HCT116 (cell line): ENCODE data around the gene ODR4. TPM values are rescaled to one million over a fixed set of nuclear protein-coding genes. Genes with fewer than 3 reads are reported as not detected.

ENCODE experiments used
- ATAC-seq: fragments of 200-7000 bp; cut with Tn5 transposase; 2 replicates; pipeline ENCODE4 v1.9.1; 2020; ENCODE audit warnings: mild to moderate bottlenecking, moderate library complexity
- BruUV-seq: library from RNA; stranded (reverse); fragments of 400-500 nt; replicated peaks from 2 replicates; lab custom pipeline; 2021; lab: Mats Ljungman, UMichigan
- CTCF ChIA-PET: fragments of 300-600 bp; sonication (Branson Sonifier 250); formaldehyde crosslinking; loops from one replicate; lab custom pipeline; 2021; ENCODE audit warnings: antibody characterized with exemption; lab: Charles Lee
- POLR2A ChIA-PET: fragments of 300-600, 350-600 bp; sonication (Branson Sonifier 250); formaldehyde crosslinking; loops from one replicate; lab custom pipeline; 2021; ENCODE audit warnings: antibody characterized with exemption; lab: Charles Lee
- RAD21 ChIA-PET, 2 experiments: fragments of 300-600 bp; sonication (Branson Sonifier 250); formaldehyde crosslinking; loops; one replicate each; lab custom pipeline; 2023; ENCODE audit warnings: low total read pairs in 2 of 2; ENCODE audit not compliant: uncharacterized antibody in 2 of 2, unreplicated experiment in 2 of 2, low non-redundant PET in 1 of 2; lab: Charles Lee
- DNase-seq: peaks from one replicate; pipeline ENCODE4 v3.0.0-alpha.2; 2010; ENCODE audit warnings: low read depth, low spot score
- H2AFZ ChIP-seq: fragments of 200-600 bp; shearing (Covaris generic), sonication (generic); 2 replicates; pipeline ENCODE4 v1.6.1; 2017; ENCODE audit warnings: low read depth, mixed run types, mixed read lengths, antibody characterized with exemption, low read length; ENCODE audit not compliant: poor library complexity, severe bottlenecking
- H3K27ac ChIP-seq: 2 replicates; pipeline ENCODE4 v1.5.1; 2012; ENCODE audit warnings: low read depth, low read length
- H3K27me3 ChIP-seq: fragments of 200-600 bp; sonication (generic); 2 replicates; pipeline ENCODE4 v1.6.1; 2016; ENCODE audit warnings: mixed run types, low read length, mixed read lengths; ENCODE audit not compliant: insufficient read depth
- H3K36me3 ChIP-seq, 2 experiments: fragments of 200-500 bp in 1 of 2; fragments of 200-600 bp in 1 of 2; sonication (Bioruptor generic) in 1 of 2; sonication (generic) in 1 of 2; 2 replicates each; pipeline versions ENCODE4 v1.5.1 to v1.6.1; 2014 to 2016; ENCODE audit warnings: low read length in 2 of 2, inconsistent platforms in 1 of 2, mixed read lengths in 1 of 2, mixed run types in 1 of 2; ENCODE audit not compliant: insufficient read depth in 2 of 2, control insufficient read depth in 1 of 2
- H3K4me1 ChIP-seq, 2 experiments: fragments of 200-600 bp in 1 of 2; sonication (generic) in 1 of 2; 2 replicates each; pipeline versions ENCODE4 v1.5.1 to v1.6.1; 2012 to 2017; ENCODE audit warnings: low read length in 2 of 2, inconsistent platforms in 1 of 2, mild to moderate bottlenecking in 1 of 2, mixed read lengths in 1 of 2, mixed run types in 1 of 2, moderate library complexity in 1 of 2; ENCODE audit not compliant: insufficient read depth in 2 of 2, control insufficient read depth in 1 of 2
- H3K4me2 ChIP-seq: fragments of 200-600 bp; sonication (generic); 2 replicates; pipeline ENCODE4 v1.6.1; 2017; ENCODE audit warnings: mixed run types, low read length, mixed read lengths
- H3K4me3 ChIP-seq, 2 experiments: fragments of 200-600 bp in 1 of 2; sonication (generic) in 1 of 2; replicated peaks in 1 of 2; 2 replicates each; pipeline ENCODE4 v1.5.1; 2011 to 2016; ENCODE audit warnings: low read length in 2 of 2, control low read depth in 1 of 2, low read depth in 1 of 2, mild to moderate bottlenecking in 1 of 2, mixed read lengths in 1 of 2, mixed run types in 1 of 2
- H3K79me2 ChIP-seq: fragments of 200-600 bp; sonication (generic); 2 replicates; pipeline ENCODE4 v1.6.1; 2017; ENCODE audit warnings: mild to moderate bottlenecking, mixed run types, low read length, moderate library complexity, mixed read lengths; ENCODE audit not compliant: insufficient read depth
- H3K9ac ChIP-seq: fragments of 200-600 bp; sonication (generic); 2 replicates; pipeline ENCODE4 v1.6.1; 2016; ENCODE audit warnings: low read length, mixed read lengths
- H3K9me2 ChIP-seq: fragments of 200-600 bp; sonication (generic), shearing (Covaris generic); 2 replicates; pipeline ENCODE4 v1.6.1; 2017; ENCODE audit warnings: mixed run types, mild to moderate bottlenecking, moderate library complexity; ENCODE audit not compliant: insufficient read depth
- H3K9me3 ChIP-seq, 2 experiments: fragments of 200-500 bp in 1 of 2; fragments of 200-600 bp in 1 of 2; sonication (Bioruptor generic) in 1 of 2; sonication (generic) in 1 of 2; 2 replicates each; pipeline ENCODE4 v1.6.1; 2014 to 2017; ENCODE audit warnings: low read length in 2 of 2, mixed read lengths in 2 of 2, inconsistent platforms in 1 of 2, low read depth in 1 of 2, mild to moderate bottlenecking in 1 of 2, mixed run types in 1 of 2, moderate library complexity in 1 of 2; ENCODE audit not compliant: control insufficient read depth in 1 of 2, insufficient read depth in 1 of 2
- H4K20me1 ChIP-seq: fragments of 200-600 bp; sonication (generic), shearing (Covaris generic); 2 replicates; pipeline ENCODE4 v1.6.1; 2017; ENCODE audit warnings: mixed run types, mild to moderate bottlenecking, moderate library complexity; ENCODE audit not compliant: insufficient read depth
- CBX3 ChIP-seq: IDR thresholded peaks from 2 replicates; pipeline ENCODE4 v1.6.1; 2012; ENCODE audit warnings: low read depth
- CEBPB ChIP-seq: IDR thresholded peaks from 2 replicates; pipeline ENCODE4 v1.6.1; 2012; ENCODE audit warnings: low read depth
- CTCF ChIP-seq, 3 experiments: fragments of 200-600 bp in 1 of 3; sonication (generic) in 1 of 3; IDR thresholded peaks in 2 of 3; conservative IDR thresholded peaks in 1 of 3; 2 replicates each; pipeline ENCODE4 v1.5.1; 2012 to 2017; ENCODE audit warnings: low read depth in 2 of 3, low read length in 2 of 3, antibody characterized with exemption in 1 of 3, borderline replicate concordance in 1 of 3, control low read depth in 1 of 3, mild to moderate bottlenecking in 1 of 3, mixed read lengths in 1 of 3, mixed run types in 1 of 3, moderate library complexity in 1 of 3; ENCODE audit not compliant: insufficient read depth in 1 of 3
- EGR1 ChIP-seq: IDR thresholded peaks from 2 replicates; pipeline ENCODE4 v1.6.1; 2012; ENCODE audit warnings: low read depth
- EZH2 ChIP-seq: fragments of 200-600 bp; sonication (generic); IDR thresholded peaks from 2 replicates; pipeline ENCODE4 v1.6.1; 2017; ENCODE audit warnings: antibody characterized with exemption, mixed run types
- JUND ChIP-seq: IDR thresholded peaks from 2 replicates; pipeline ENCODE4 v1.6.1; 2012
- POLR2A ChIP-seq: IDR thresholded peaks from 2 replicates; pipeline ENCODE4 v1.7.0; 2011; ENCODE audit warnings: borderline replicate concordance; ENCODE audit not compliant: insufficient read depth, insufficient read length; ENCODE audit errors: extremely low read depth
- RAD21 ChIP-seq: IDR thresholded peaks from 2 replicates; pipeline ENCODE4 v1.6.1; 2012; ENCODE audit warnings: low read depth, mild to moderate bottlenecking
- REST ChIP-seq: IDR thresholded peaks from 2 replicates; pipeline ENCODE4 v1.6.1; 2012; ENCODE audit warnings: low read depth
- TCF7L2 ChIP-seq: IDR thresholded peaks from 2 replicates; pipeline ENCODE4 v1.7.0; 2011; ENCODE audit warnings: borderline replicate concordance, inconsistent platforms; ENCODE audit not compliant: insufficient read depth, insufficient read length; ENCODE audit errors: extremely low read depth
- ZBTB33 ChIP-seq: IDR thresholded peaks from 2 replicates; pipeline ENCODE4 v1.6.1; 2011; ENCODE audit warnings: mild to moderate bottlenecking, low read length, moderate library complexity; ENCODE audit not compliant: insufficient replicate concordance; ENCODE audit errors: extremely low read depth
- ZFX ChIP-seq: fragments of 450-650 bp; IDR thresholded peaks from 2 replicates; pipeline ENCODE4 v1.6.1; 2017
- ZNF274 ChIP-seq: fragments of 200-500 bp; sonication (Bioruptor generic); IDR thresholded peaks from 2 replicates; pipeline ENCODE4 v1.6.1; 2014; ENCODE audit warnings: mild to moderate bottlenecking, low read depth, low read length, inconsistent platforms
- intact Hi-C: fragments of 100-400 bp; cut with micrococcal nuclease; formaldehyde crosslinking; loops from 2 replicates; pipeline ENCODE4 v1.10.0; 2022
- total RNA-seq: library from RNA; stranded (reverse); gene quantifications from one replicate; pipeline ENCODE4 v1.2.1, GENCODE V29; 2021; ENCODE audit not compliant: unreplicated experiment
- TF ChIP-seq, protein P1 (sequence below): IDR thresholded peaks from 2 replicates; pipeline ENCODE4 v1.6.1; 2012

The ODR4 gene
- total RNA-seq, 1 experiment from 2014 or later = 18.4 TPM

- no peak for TF ChIP-seq CTCF (IDR thresholded peaks at IDR 0.05 in 2 of 3, conservative IDR thresholded peaks at IDR 0.05 in 1 of 3; ENCODE audit: borderline replicate concordance in 1 of 3, insufficient read depth in 1 of 3, low read depth in 2 of 3, low read length in 2 of 3)
- TF ChIP-seq CEBPB = no peak
- TF ChIP-seq, protein P1, sequence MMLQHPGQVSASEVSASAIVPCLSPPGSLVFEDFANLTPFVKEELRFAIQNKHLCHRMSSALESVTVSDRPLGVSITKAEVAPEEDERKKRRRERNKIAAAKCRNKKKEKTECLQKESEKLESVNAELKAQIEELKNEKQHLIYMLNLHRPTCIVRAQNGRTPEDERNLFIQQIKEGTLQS = no peak
- TF ChIP-seq TCF7L2 = no peak
- no peak for TF ChIP-seq ZFX
Measured at GRCh38 chr1:186463511-186463910, 87.9 kb downstream of the ODR4 start (continued).

GRCh38 chr1:186463926-186464325 is 88.3 kb downstream of the ODR4 start:
- ChIA-PET POLR2A (no interaction called here), RAD21 (no interaction called here), CTCF (no interaction called here)
- no peak overlapping the region for H3K4me3 ChIP-seq
- no peak overlapping the region for H3K4me2 ChIP-seq
- ATAC-seq (no peak), DNase-seq (no peak)
- no peak overlapping the region for H2AFZ ChIP-seq
- H3K27ac ChIP-seq = no peak overlapping the region
- H3K9me3 ChIP-seq = no peaks in the 10 kb centered on the region
- no peaks in the 10 kb centered on the region for H3K36me3 ChIP-seq
- intact Hi-C loops = no loop called here
- no TSS peak for BruUV-seq
- H3K9me2 ChIP-seq = no peaks in the 10 kb centered on the region
- H4K20me1 ChIP-seq = no peaks in the 10 kb centered on the region
- H3K27me3 ChIP-seq = no peaks in the 10 kb centered on the region
- H3K9ac ChIP-seq = no peak overlapping the region
- H3K79me2 ChIP-seq = no peaks in the 10 kb centered on the region
- H3K4me1 ChIP-seq = no peaks in the 10 kb centered on the region
- TF ChIP-seq JUND (no peak), EGR1 (no peak), CTCF (IDR thresholded peaks at IDR 0.05 in 2 of 3, conservative IDR thresholded peaks at IDR 0.05 in 1 of 3; ENCODE audit: borderline replicate concordance in 1 of 3, insufficient read depth in 1 of 3, low read depth in 2 of 3, low read length in 2 of 3) (no peak), POLR2A (no peak), REST (no peak), RAD21 (no peak), ZNF274 (no peak), CEBPB (no peak), ZBTB33 (no peak), TCF7L2 (no peak), CBX3 (no peak), EZH2 (no peak)
- TF ChIP-seq, protein P1 = no peak
